WTC11 (cell line): Measurements from ENCODE around the gene LGALS4.
"Not testable (repeated sequence)": the region's sequence is repeated elsewhere in the genome, so short reads cannot be mapped to it uniquely, and the experiment has no call there.

Experiments
- CTCF ChIP-seq: fragments of 200-600 bp; IDR thresholded peaks from 2 replicates; pipeline ENCODE4 v1.8.0; 2022; ENCODE audit warnings: antibody characterized with exemption
- FOXP1 ChIP-seq: sonication (generic); formaldehyde crosslinking; IDR thresholded peaks from 2 replicates; pipeline ENCODE4 v1.8.0; 2022; ENCODE audit warnings: missing genetic modification reagents, mild to moderate bottlenecking, moderate library complexity, borderline replicate concordance
- IRF1 ChIP-seq: sonication (generic); formaldehyde crosslinking; IDR thresholded peaks from 2 replicates; pipeline ENCODE4 v1.8.0; 2023; ENCODE audit warnings: missing genetic modification reagents
- ZBTB21 ChIP-seq: sonication (generic); formaldehyde crosslinking; IDR thresholded peaks from 2 replicates; pipeline ENCODE4 v1.8.1; 2023; ENCODE audit warnings: mild to moderate bottlenecking, missing genetic modification reagents, borderline replicate concordance

- not testable (repeated sequence) for TF ChIP-seq CTCF; FOXP1; ZBTB21; IRF1 (CRISPR knock-in tag)
Measured at GRCh38 chr19:38797781-38798180, 15.0 kb downstream of the LGALS4 start.
